CD14-positive monocyte (primary cell): Measurements from ENCODE around the gene CUL2. TPM values are rescaled to one million over a fixed set of nuclear protein-coding genes. Genes with fewer than 3 reads are reported as not detected.

Experiments used
- DNase-seq, 3 donors: peaks; one replicate each; pipeline ENCODE4 v3.0.0-alpha.2; 2011 to 2022
- H2AFZ ChIP-seq: 2 replicates; pipeline ENCODE4 v1.6.0; 2012; ENCODE audit warnings: mild to moderate bottlenecking, low read depth, low read length, inconsistent platforms; ENCODE audit not compliant: insufficient read depth, poor library complexity, severe bottlenecking
- H3K27ac ChIP-seq, 2 donors: 1 replicate in 1 of 2; 2 replicates in 1 of 2; pipeline ENCODE4 v1.5.1; 2012 to 2013; ENCODE audit warnings: low read length in 2 of 2, control low read depth in 1 of 2, inconsistent platforms in 1 of 2, low read depth in 1 of 2, mild to moderate bottlenecking in 1 of 2
- H3K27me3 ChIP-seq, 2 donors: one replicate each; pipeline versions ENCODE4 v1.6.0 to v1.6.1; 2011 to 2013; ENCODE audit warnings: low read length in 2 of 2; ENCODE audit not compliant: control insufficient read depth in 2 of 2, insufficient read depth in 2 of 2
- H3K36me3 ChIP-seq, 2 donors: replicated peaks in 1 of 2; 1 replicate in 1 of 2; 2 replicates in 1 of 2; pipeline versions ENCODE4 v1.5.1 to v1.6.1; 2012 to 2013; ENCODE audit warnings: low read length in 2 of 2, control low read depth in 1 of 2, inconsistent platforms in 1 of 2, mild to moderate bottlenecking in 1 of 2; ENCODE audit not compliant: insufficient read depth in 2 of 2, control insufficient read depth in 1 of 2
- H3K4me1 ChIP-seq, 2 donors: 1 replicate in 1 of 2; 2 replicates in 1 of 2; pipeline versions ENCODE4 v1.5.1 to v1.6.1; 2012 to 2013; ENCODE audit warnings: low read length in 2 of 2, control low read depth in 1 of 2, inconsistent platforms in 1 of 2, mild to moderate bottlenecking in 1 of 2, moderate library complexity in 1 of 2; ENCODE audit not compliant: insufficient read depth in 2 of 2, control insufficient read depth in 1 of 2
- H3K4me2 ChIP-seq: replicated peaks from 2 replicates; pipeline ENCODE3; 2012; ENCODE audit warnings: low read length, moderate library complexity, mild to moderate bottlenecking; ENCODE audit not compliant: poor library complexity, severe bottlenecking; ENCODE audit errors: extremely low read depth
- H3K4me3 ChIP-seq, 3 experiments: fragments of 200-600 bp in 1 of 3; sonication (generic) in 1 of 3; replicated peaks in 1 of 3; 1 replicate in 2 of 3; 2 replicates in 1 of 3; pipeline ENCODE4 v1.5.1; 2011 to 2013; ENCODE audit warnings: low read length in 3 of 3, mild to moderate bottlenecking in 3 of 3, control low read depth in 2 of 3, low read depth in 2 of 3, inconsistent platforms in 1 of 3, moderate library complexity in 1 of 3
- H3K79me2 ChIP-seq: 2 replicates; pipeline ENCODE4 v1.6.0; 2012; ENCODE audit warnings: mild to moderate bottlenecking, control low read depth, inconsistent platforms, low read length, moderate library complexity; ENCODE audit not compliant: insufficient read depth
- H3K9ac ChIP-seq: 2 replicates; pipeline ENCODE4 v1.6.0; 2017; ENCODE audit warnings: low read length, mild to moderate bottlenecking; ENCODE audit not compliant: insufficient read depth, poor library complexity, severe bottlenecking
- H3K9me3 ChIP-seq, 2 donors: replicated peaks in 1 of 2; 1 replicate in 1 of 2; 2 replicates in 1 of 2; pipeline versions ENCODE4 v1.5.1 to v1.6.1; 2012 to 2013; ENCODE audit warnings: low read length in 2 of 2, control low read depth in 1 of 2; ENCODE audit not compliant: control insufficient read depth in 1 of 2, insufficient read depth in 1 of 2
- H4K20me1 ChIP-seq: 2 replicates; pipeline ENCODE4 v1.6.0; 2012; ENCODE audit warnings: mild to moderate bottlenecking, low read length, control low read depth, moderate library complexity; ENCODE audit not compliant: insufficient read depth
- H3K27ac Mint-ChIP-seq, 7 donors: one replicate each; pipeline ENCODE4 v1.8.0; 2020; ENCODE audit warnings: mild to moderate bottlenecking in 7 of 7, mixed read lengths in 7 of 7, moderate library complexity in 6 of 7, inconsistent platforms in 2 of 7
- H3K27me3 Mint-ChIP-seq, 3 donors: one replicate each; pipeline ENCODE4 v1.8.0; 2021 to 2022; ENCODE audit warnings: low read depth in 3 of 3, mild to moderate bottlenecking in 3 of 3, mixed read lengths in 3 of 3, moderate library complexity in 3 of 3, inconsistent platforms in 1 of 3
- H3K36me3 Mint-ChIP-seq, 2 donors: one replicate each; pipeline ENCODE4 v1.8.0; 2020; ENCODE audit warnings: mixed read lengths in 2 of 2, inconsistent platforms in 1 of 2, mild to moderate bottlenecking in 1 of 2
- H3K4me1 Mint-ChIP-seq: one replicate; pipeline ENCODE4 v1.8.0; 2020; ENCODE audit warnings: mild to moderate bottlenecking, mixed read lengths
- H3K4me3 Mint-ChIP-seq, 2 donors: one replicate each; pipeline ENCODE4 v1.8.0; 2020; ENCODE audit warnings: mild to moderate bottlenecking in 2 of 2, mixed read lengths in 2 of 2, moderate library complexity in 1 of 2
- H3K9me3 Mint-ChIP-seq, 7 donors: one replicate each; pipeline ENCODE4 v1.8.0; 2020 to 2022; ENCODE audit warnings: mixed read lengths in 7 of 7, mild to moderate bottlenecking in 6 of 7, moderate library complexity in 6 of 7, inconsistent platforms in 2 of 7
- CTCF ChIP-seq: fragments of 200-600 bp; IDR thresholded peaks from one replicate; pipeline ENCODE4 v1.8.0; 2022; ENCODE audit warnings: antibody characterized with exemption, mild to moderate bottlenecking
- WGBS: methylation state at CpG from one replicate; pipeline ENCODE4 v1.1.5; 2013; ENCODE audit warnings: missing lambda C conversion rate; ENCODE audit not compliant: insufficient coverage; 5-methylcytosine and 5-hydroxymethylcytosine counted together
- intact Hi-C, 2 donors: fragments of 100-400 bp; cut with micrococcal nuclease; formaldehyde crosslinking; loops; one replicate each; pipeline versions ENCODE4 v1.15.0 to v1.15.1; 2023
- polyA plus RNA-seq, 3 donors: library from polyadenylated mRNA; depleted of rRNA in 1 of 3; unstranded in 2 of 3; stranded (reverse) in 1 of 3; fragments of 300-500 nt in 2 of 3; fragments of >200 nt in 1 of 3; fragmentation: Illumina TruSeq in 2 of 3; gene quantifications; 1 replicate in 2 of 3; 2 replicates in 1 of 3; pipeline ENCODE4 v1.2.3, GENCODE V29; 2012 to 2021

The CUL2 gene
- polyA plus RNA-seq, 3 donors: 10.2 to 22.8 (median 12.9) TPM

GRCh38 chr10:34962866-34963265, 127.3 kb downstream of the CUL2 start:
- no peak overlapping the region for H2AFZ ChIP-seq
- Mint-ChIP-seq H3K27ac (no peak overlapping the region), H3K4me3 (no peak overlapping the region), H3K9me3 (peaks cover 0 to 2% (median 0%) of the 10 kb centered on the region in 7 donors), H3K27me3 (peaks cover 5 to 6% (median 5%) of the 10 kb centered on the region in 3 donors), H3K4me1 (no peaks in the 10 kb centered on the region), H3K36me3 (no peaks in the 10 kb centered on the region)
- H3K4me3 ChIP-seq: no peak overlapping the region
- H3K27me3 ChIP-seq: no peaks in the 10 kb centered on the region
- WGBS: 97% methylated on average over 2 of the region's 2 CpGs
- no peaks in the 10 kb centered on the region for H3K36me3 ChIP-seq
- no peak overlapping the region for H3K4me2 ChIP-seq
- intact Hi-C loops: no loop called here
- TF ChIP-seq CTCF: no peak
- no peak for DNase-seq
- H4K20me1 ChIP-seq: no peaks in the 10 kb centered on the region
- H3K27ac ChIP-seq: no peak overlapping the region
- H3K9me3 ChIP-seq: no peaks in the 10 kb centered on the region
- no peak overlapping the region for H3K9ac ChIP-seq
- no peaks in the 10 kb centered on the region for H3K79me2 ChIP-seq
- H3K4me1 ChIP-seq: no peaks in the 10 kb centered on the region

GRCh38 chr10:34960983-34961382, 129.2 kb downstream of the CUL2 start:
- no peaks in the 10 kb centered on the region for H3K9me3 ChIP-seq
- DNase-seq: no peak
- no peak for TF ChIP-seq CTCF
- H3K36me3 ChIP-seq: no peaks in the 10 kb centered on the region
- Mint-ChIP-seq H3K9me3 (peaks cover 0 to 2% (median 0%) of the 10 kb centered on the region in 7 donors), H3K4me3 (no peak overlapping the region), H3K4me1 (no peaks in the 10 kb centered on the region), H3K27me3 (peaks cover 5 to 7% (median 5%) of the 10 kb centered on the region in 3 donors), H3K36me3 (no peaks in the 10 kb centered on the region), H3K27ac (no peak overlapping the region)
- H3K4me2 ChIP-seq: no peak overlapping the region
- no peak overlapping the region for H2AFZ ChIP-seq
- H3K79me2 ChIP-seq: no peaks in the 10 kb centered on the region
- no peaks in the 10 kb centered on the region for H3K4me1 ChIP-seq
- intact Hi-C loops: no loop called here
- no peak overlapping the region for H3K27ac ChIP-seq
- H3K27me3 ChIP-seq: no peaks in the 10 kb centered on the region
- 87% methylated on average over 5 of the region's 8 CpGs for WGBS
- H3K4me3 ChIP-seq: no peak overlapping the region
- no peak overlapping the region for H3K9ac ChIP-seq
- H4K20me1 ChIP-seq: no peaks in the 10 kb centered on the region
